IMR-90 (cell line): Measurements from ENCODE around the gene MYO3B. TPM values are rescaled to one million over a fixed set of nuclear protein-coding genes. Genes with fewer than 3 reads are reported as not detected.

Experiments
- ATAC-seq: fragments of 200-7000 bp; cut with Tn5 transposase; 2 replicates; pipeline ENCODE4 v1.9.1; 2020; ENCODE audit warnings: low read depth, mild to moderate bottlenecking, moderate library complexity
- BruUV-seq: library from RNA; stranded (reverse); fragments of 400-500 nt; replicated peaks from 2 replicates; lab custom pipeline; 2021; lab: Mats Ljungman, UMichigan
- CTCF ChIA-PET: fragments of 300-600 bp; formaldehyde crosslinking; extraction: SDS; loops from one replicate; lab custom pipeline; 2021; ENCODE audit warnings: antibody characterized with exemption; lab: Yijun Ruan, JAX
- POLR2A ChIA-PET: fragments of 300-600 bp; sonication (Branson Sonifier 250); formaldehyde crosslinking; loops from one replicate; lab custom pipeline; 2022; ENCODE audit warnings: antibody characterized with exemption; ENCODE audit not compliant: unreplicated experiment; lab: Charles Lee
- DNase-seq: peaks from one replicate; pipeline ENCODE4 v3.0.0; 2013
- H2AFZ ChIP-seq: replicated peaks from 2 replicates; pipeline ENCODE3; 2013; ENCODE audit warnings: low read length, mild to moderate bottlenecking; ENCODE audit not compliant: poor library complexity
- H2AK5ac ChIP-seq: 2 replicates; pipeline ENCODE4 v1.6.1; 2013; ENCODE audit warnings: low read depth, low read length, inconsistent platforms
- H2AK9ac ChIP-seq: replicated peaks from 2 replicates; pipeline ENCODE3; 2013; ENCODE audit warnings: mild to moderate bottlenecking, low read depth, low read length, moderate library complexity; ENCODE audit not compliant: poor library complexity
- H2BK120ac ChIP-seq: 2 replicates; pipeline ENCODE4 v1.6.1; 2013; ENCODE audit warnings: low read depth, low read length, inconsistent platforms
- H2BK15ac ChIP-seq: 3 replicates; pipeline ENCODE4 v1.6.1; 2013; ENCODE audit warnings: low read depth, low read length, inconsistent platforms
- H2BK20ac ChIP-seq: 2 replicates; pipeline ENCODE4 v1.6.1; 2013; ENCODE audit warnings: low read depth, mild to moderate bottlenecking, inconsistent platforms, low read length, moderate library complexity
- H2BK5ac ChIP-seq: 2 replicates; pipeline ENCODE4 v1.6.1; 2013; ENCODE audit warnings: mild to moderate bottlenecking, low read depth, low read length, inconsistent platforms; ENCODE audit not compliant: poor library complexity, severe bottlenecking
- H3K14ac ChIP-seq: replicated peaks from 2 replicates; pipeline ENCODE4 v1.6.1; 2013; ENCODE audit warnings: low read depth, low read length, inconsistent platforms
- H3K18ac ChIP-seq: 2 replicates; pipeline ENCODE4 v1.6.1; 2013; ENCODE audit warnings: low read depth, low read length, control low read depth
- H3K23ac ChIP-seq: 2 replicates; pipeline ENCODE4 v1.6.1; 2013; ENCODE audit warnings: low read depth, low read length, inconsistent platforms
- H3K27ac ChIP-seq: 2 replicates; pipeline ENCODE4 v1.5.1; 2013; ENCODE audit warnings: mild to moderate bottlenecking, control low read depth, low read length; ENCODE audit not compliant: insufficient read depth
- H3K27me3 ChIP-seq: 2 replicates; pipeline ENCODE4 v1.6.1; 2013; ENCODE audit warnings: low read length; ENCODE audit not compliant: control insufficient read depth, insufficient read depth
- H3K36me3 ChIP-seq: 2 replicates; pipeline ENCODE4 v1.6.1; 2013; ENCODE audit warnings: low read length, mixed read lengths; ENCODE audit not compliant: control insufficient read depth, insufficient read depth
- H3K4ac ChIP-seq: 2 replicates; pipeline ENCODE4 v1.6.1; 2013; ENCODE audit warnings: low read depth, low read length, inconsistent platforms
- H3K4me1 ChIP-seq: 2 replicates; pipeline ENCODE4 v1.6.1; 2013; ENCODE audit warnings: low read length, mixed read lengths; ENCODE audit not compliant: control insufficient read depth, insufficient read depth
- H3K4me2 ChIP-seq: 2 replicates; pipeline ENCODE4 v1.6.1; 2013; ENCODE audit warnings: low read depth, mild to moderate bottlenecking, control low read depth, low read length, moderate library complexity
- H3K4me3 ChIP-seq: 2 replicates; pipeline ENCODE4 v1.5.1; 2013; ENCODE audit warnings: low read depth, mild to moderate bottlenecking, control low read depth, low read length, moderate library complexity; ENCODE audit not compliant: insufficient read depth
- H3K56ac ChIP-seq: 2 replicates; pipeline ENCODE4 v1.6.1; 2013; ENCODE audit warnings: low read length, inconsistent platforms; ENCODE audit not compliant: insufficient read depth; ENCODE audit errors: extremely low read depth
- H3K79me1 ChIP-seq, 2 experiments: 2 replicates each; pipeline ENCODE4 v1.6.1; 2013; ENCODE audit warnings: low read length in 2 of 2, inconsistent platforms in 1 of 2, low read depth in 1 of 2
- H3K9ac ChIP-seq: 2 replicates; pipeline ENCODE4 v1.6.1; 2013; ENCODE audit warnings: low read depth, low read length, control low read depth
- H3K9me1 ChIP-seq: 2 replicates; pipeline ENCODE4 v1.6.1; 2013; ENCODE audit warnings: low read length, inconsistent platforms; ENCODE audit not compliant: insufficient read depth
- H3K9me3 ChIP-seq: 2 replicates; pipeline ENCODE4 v1.6.1; 2013; ENCODE audit warnings: low read length; ENCODE audit not compliant: control insufficient read depth, insufficient read depth
- H4K20me1 ChIP-seq: 2 replicates; pipeline ENCODE4 v1.6.1; 2013; ENCODE audit warnings: low read length, inconsistent platforms; ENCODE audit not compliant: insufficient read depth
- H4K5ac ChIP-seq: 2 replicates; pipeline ENCODE4 v1.6.1; 2013; ENCODE audit warnings: mild to moderate bottlenecking, low read depth, low read length, control low read depth
- H4K8ac ChIP-seq, 2 experiments: 2 replicates each; pipeline ENCODE4 v1.6.1; 2013; ENCODE audit warnings: low read depth in 2 of 2, low read length in 2 of 2, control low read depth in 1 of 2, inconsistent platforms in 1 of 2
- H4K91ac ChIP-seq: 2 replicates; pipeline ENCODE4 v1.6.1; 2013; ENCODE audit warnings: low read depth, low read length, inconsistent platforms; ENCODE audit not compliant: insufficient read depth
- CEBPB ChIP-seq: IDR thresholded peaks from 2 replicates; pipeline ENCODE4 v1.6.1; 2012; ENCODE audit warnings: low read depth, low read length, improper control_type of control experiment
- ELK1 ChIP-seq: fragments of 150-350 bp; IDR thresholded peaks from 2 replicates; pipeline ENCODE4 v1.6.1; 2016; ENCODE audit warnings: low read depth, mild to moderate bottlenecking, low read length, moderate library complexity, borderline replicate concordance
- FOS ChIP-seq: fragments of 150-350 bp; IDR thresholded peaks from 2 replicates; pipeline ENCODE4 v1.6.1; 2016; ENCODE audit warnings: low read depth, low read length
- MAFK ChIP-seq: IDR thresholded peaks from 2 replicates; pipeline ENCODE4 v1.6.1; 2012; ENCODE audit warnings: low read depth, low read length, improper control_type of control experiment
- MAZ ChIP-seq: IDR thresholded peaks from 2 replicates; pipeline ENCODE4 v1.6.1; 2012; ENCODE audit warnings: low read depth, mild to moderate bottlenecking, low read length, improper control_type of control experiment, moderate library complexity, borderline replicate concordance
- RCOR1 ChIP-seq: IDR thresholded peaks from 2 replicates; pipeline ENCODE4 v1.6.1; 2012; ENCODE audit warnings: mild to moderate bottlenecking, low read length, improper control_type of control experiment; ENCODE audit not compliant: insufficient replicate concordance
- RFX5 ChIP-seq: IDR thresholded peaks from 2 replicates; pipeline ENCODE4 v1.8.0; 2012; ENCODE audit warnings: low read depth, mild to moderate bottlenecking, low read length, moderate library complexity
- SMC3 ChIP-seq: fragments of 150-350 bp; IDR thresholded peaks from 2 replicates; pipeline ENCODE4 v1.6.1; 2016; ENCODE audit warnings: low read depth, mild to moderate bottlenecking, antibody characterized with exemption, low read length, moderate library complexity
- WGBS, 2 experiments: methylation state at CpG; one replicate each; pipeline versions ENCODE4 v1.1.5 to v1.1.7; 2013; ENCODE audit warnings: missing lambda C conversion rate in 2 of 2; ENCODE audit not compliant: insufficient read length in 1 of 2; ENCODE audit errors: extremely low coverage in 2 of 2; 5-methylcytosine and 5-hydroxymethylcytosine counted together
- dilution Hi-C: fragments of 300-500 bp; cut with HindIII; formaldehyde crosslinking; loops from one replicate; pipeline ENCODE4 v1.14.3; 2018; ENCODE audit warnings: low sequenced_read_pairs; ENCODE audit not compliant: unreplicated experiment
- in situ Hi-C: fragments of 300-500 bp; cut with MboI; formaldehyde crosslinking; loops from 3 replicates; pipeline ENCODE4 v1.14.3; 2019; ENCODE audit warnings: low sequenced_read_pairs, inconsistent platforms, mixed read lengths
- intact Hi-C: fragments of 100-400 bp; cut with micrococcal nuclease; formaldehyde crosslinking; loops from 2 replicates; pipeline ENCODE4 v1.10.0; 2022
- polyA plus RNA-seq, 3 experiments: library from polyadenylated mRNA; depleted of rRNA; stranded (reverse); fragments of >200 nt; gene quantifications; 2 replicates each; pipeline ENCODE4 v1.2.3, GENCODE V29; 2012; ENCODE audit warnings: low replicate concordance in 1 of 3
- total RNA-seq: library from RNA; depleted of rRNA; stranded (reverse); fragments of >200 nt; gene quantifications from 2 replicates; pipeline ENCODE4 v1.2.3, GENCODE V29; 2012

Gene MYO3B
- total and polyA plus RNA-seq, 2 of the 4 experiments (the other 2 are of a cell fraction) = 0.02 TPM; not detected in 1

GRCh38 chr2:170336408-170336807 is 158.5 kb downstream of the MYO3B start:
- POLR2A ChIA-PET = no interaction called here
- in situ Hi-C loops = no loop called here
- no peaks in the 10 kb centered on the region for H3K79me1 ChIP-seq

More at GRCh38 chr2:170336408-170336807, 158.5 kb downstream of the MYO3B start:
- Histone ChIP-seq H3K14ac (no peak overlapping the region), H3K4me3 (no peak overlapping the region), H2BK120ac (no peak overlapping the region), H3K9ac (no peak overlapping the region), H2BK15ac (no peak overlapping the region), H3K23ac (no peak overlapping the region), H3K36me3 (no peaks in the 10 kb centered on the region), H3K4ac (no peak overlapping the region), H4K20me1 (no peaks in the 10 kb centered on the region), H3K27ac (no peak overlapping the region), H3K18ac (no peak overlapping the region), H3K9me1 (no peaks in the 10 kb centered on the region), H3K9me3 (no peaks in the 10 kb centered on the region), H4K91ac (no peak overlapping the region), H2BK5ac (no peak overlapping the region), H4K5ac (no peak overlapping the region), H3K56ac (no peak overlapping the region), H2AK9ac (no peak overlapping the region), H2AFZ (no peak overlapping the region), H4K8ac (no peak overlapping the region), H3K27me3 (no peaks in the 10 kb centered on the region; the same call in 1 of the 2 replicates), H3K4me1 (no peaks in the 10 kb centered on the region), H3K4me2 (no peak overlapping the region), H2BK20ac (no peak overlapping the region), H2AK5ac (no peak overlapping the region)
- no peak for DNase-seq
- BruUV-seq = no TSS peak
- no CpG with 5 or more reads among the region's 2 CpGs for whole genome bisulfite sequencing, 2 experiments
- intact Hi-C loops = no loop called here
- no peak for ATAC-seq
- dilution Hi-C loops = no loop called here
- CTCF ChIA-PET = interaction anchor here (0.6 to 1.1 kb wide), 3 partner anchors 18 to 276 kb away, joined by 3 to 4 read pairs (median 3); no protein-coding TSS in a partner anchor
- no peak for TF ChIP-seq RFX5
- no peak for TF ChIP-seq MAFK
- no peak for TF ChIP-seq SMC3
- no peak for TF ChIP-seq ELK1
- TF ChIP-seq CEBPB = no peak
- no peak for TF ChIP-seq RCOR1
- TF ChIP-seq FOS = no peak
- TF ChIP-seq MAZ = no peak
